ENCODE results near the gene GPR161.

GRCh38 chr1:168101336-168101735 is 35.4 kb downstream of the GPR161 start:
- no peak for TF ChIP-seq NCOA5 (CRISPR knock-in tag; IDR thresholded peaks at IDR 0.05)
- TF ChIP-seq, protein P1, sequence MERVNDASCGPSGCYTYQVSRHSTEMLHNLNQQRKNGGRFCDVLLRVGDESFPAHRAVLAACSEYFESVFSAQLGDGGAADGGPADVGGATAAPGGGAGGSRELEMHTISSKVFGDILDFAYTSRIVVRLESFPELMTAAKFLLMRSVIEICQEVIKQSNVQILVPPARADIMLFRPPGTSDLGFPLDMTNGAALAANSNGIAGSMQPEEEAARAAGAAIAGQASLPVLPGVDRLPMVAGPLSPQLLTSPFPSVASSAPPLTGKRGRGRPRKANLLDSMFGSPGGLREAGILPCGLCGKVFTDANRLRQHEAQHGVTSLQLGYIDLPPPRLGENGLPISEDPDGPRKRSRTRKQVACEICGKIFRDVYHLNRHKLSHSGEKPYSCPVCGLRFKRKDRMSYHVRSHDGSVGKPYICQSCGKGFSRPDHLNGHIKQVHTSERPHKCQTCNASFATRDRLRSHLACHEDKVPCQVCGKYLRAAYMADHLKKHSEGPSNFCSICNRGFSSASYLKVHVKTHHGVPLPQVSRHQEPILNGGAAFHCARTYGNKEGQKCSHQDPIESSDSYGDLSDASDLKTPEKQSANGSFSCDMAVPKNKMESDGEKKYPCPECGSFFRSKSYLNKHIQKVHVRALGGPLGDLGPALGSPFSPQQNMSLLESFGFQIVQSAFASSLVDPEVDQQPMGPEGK (CRISPR knock-in tag; IDR thresholded peaks at IDR 0.05): no peak
- TF ChIP-seq, protein P2, sequence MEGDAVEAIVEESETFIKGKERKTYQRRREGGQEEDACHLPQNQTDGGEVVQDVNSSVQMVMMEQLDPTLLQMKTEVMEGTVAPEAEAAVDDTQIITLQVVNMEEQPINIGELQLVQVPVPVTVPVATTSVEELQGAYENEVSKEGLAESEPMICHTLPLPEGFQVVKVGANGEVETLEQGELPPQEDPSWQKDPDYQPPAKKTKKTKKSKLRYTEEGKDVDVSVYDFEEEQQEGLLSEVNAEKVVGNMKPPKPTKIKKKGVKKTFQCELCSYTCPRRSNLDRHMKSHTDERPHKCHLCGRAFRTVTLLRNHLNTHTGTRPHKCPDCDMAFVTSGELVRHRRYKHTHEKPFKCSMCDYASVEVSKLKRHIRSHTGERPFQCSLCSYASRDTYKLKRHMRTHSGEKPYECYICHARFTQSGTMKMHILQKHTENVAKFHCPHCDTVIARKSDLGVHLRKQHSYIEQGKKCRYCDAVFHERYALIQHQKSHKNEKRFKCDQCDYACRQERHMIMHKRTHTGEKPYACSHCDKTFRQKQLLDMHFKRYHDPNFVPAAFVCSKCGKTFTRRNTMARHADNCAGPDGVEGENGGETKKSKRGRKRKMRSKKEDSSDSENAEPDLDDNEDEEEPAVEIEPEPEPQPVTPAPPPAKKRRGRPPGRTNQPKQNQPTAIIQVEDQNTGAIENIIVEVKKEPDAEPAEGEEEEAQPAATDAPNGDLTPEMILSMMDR (CRISPR knock-in tag; IDR thresholded peaks at IDR 0.05): no peak
